Progenitor cell of endocrine pancreas (in vitro differentiated cells): Measurements from ENCODE around the gene LRIF1. TPM values are rescaled to one million over a fixed set of nuclear protein-coding genes. Genes with fewer than 3 reads are reported as not detected.

Experiments used
- DNase-seq: peaks from one replicate; pipeline ENCODE4 v3.0.0; 2021; ENCODE audit warnings: low spot score; ENCODE audit not compliant: unreplicated experiment
- H3K27ac Mint-ChIP-seq: 2 replicates; pipeline ENCODE4 v1.8.0; 2021; ENCODE audit warnings: mild to moderate bottlenecking, moderate library complexity, mixed read lengths
- H3K27me3 Mint-ChIP-seq: 2 replicates; pipeline ENCODE4 v1.8.0; 2021; ENCODE audit warnings: mixed read lengths
- H3K36me3 Mint-ChIP-seq: 2 replicates; pipeline ENCODE4 v1.8.0; 2022; ENCODE audit warnings: mixed read lengths; ENCODE audit not compliant: insufficient read depth
- H3K4me1 Mint-ChIP-seq: 2 replicates; pipeline ENCODE4 v1.8.0; 2021; ENCODE audit warnings: low read depth, mixed read lengths
- H3K4me3 Mint-ChIP-seq: 2 replicates; pipeline ENCODE4 v1.8.0; 2021; ENCODE audit warnings: low read depth, mild to moderate bottlenecking, moderate library complexity, mixed read lengths
- H3K9me3 Mint-ChIP-seq: 2 replicates; pipeline ENCODE4 v1.8.0; 2021; ENCODE audit warnings: low read depth, mixed read lengths
- total RNA-seq: library from RNA; stranded (reverse); gene quantifications from 2 replicates; pipeline ENCODE4 v1.2.1, GENCODE V29; 2021
- TF ChIP-seq, protein P1 (sequence below): fragments of 200-600 bp; sonication (generic); IDR thresholded peaks from one replicate; pipeline ENCODE4 v1.5.0; 2021; ENCODE audit warnings: antibody characterized with exemption, mild to moderate bottlenecking; ENCODE audit not compliant: unreplicated experiment

Gene LRIF1
- total RNA-seq, 1 donor from 2014 or later: 10.4 TPM

DNA sequence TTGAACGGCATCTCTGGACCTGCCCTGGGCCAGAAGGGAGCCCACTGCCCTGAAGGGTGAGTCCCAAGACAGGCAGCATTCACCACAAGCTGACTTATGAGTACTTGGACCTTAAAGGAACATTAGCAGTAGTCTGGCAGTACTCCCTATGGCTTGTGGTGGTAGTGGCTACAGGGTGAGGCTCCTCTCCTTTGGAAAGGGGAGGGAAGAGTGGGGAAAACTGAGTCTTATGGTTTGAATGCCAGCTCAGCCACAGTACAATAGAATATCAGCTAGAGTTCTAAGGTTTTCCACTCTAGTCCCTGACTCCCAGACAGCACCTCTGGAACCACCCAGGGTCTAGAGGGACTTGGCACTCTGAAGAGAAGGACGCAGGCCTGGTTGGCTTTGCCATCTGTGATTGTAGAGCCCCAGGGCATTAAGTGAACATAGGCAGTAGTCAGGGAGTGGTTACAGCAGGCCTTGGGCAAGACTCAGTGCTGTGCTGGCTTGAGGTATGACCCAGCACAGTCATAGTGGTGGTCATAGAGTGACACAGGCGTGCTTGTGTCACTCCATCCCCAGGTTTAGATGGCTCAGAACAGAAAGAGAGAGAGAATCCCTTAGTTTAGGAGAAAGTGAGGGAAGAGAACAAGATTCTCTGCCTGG lies 59.7 kb downstream of the LRIF1 start:
- H3K27me3 Mint-ChIP-seq: no peaks in the 10 kb centered on the region

DNA sequence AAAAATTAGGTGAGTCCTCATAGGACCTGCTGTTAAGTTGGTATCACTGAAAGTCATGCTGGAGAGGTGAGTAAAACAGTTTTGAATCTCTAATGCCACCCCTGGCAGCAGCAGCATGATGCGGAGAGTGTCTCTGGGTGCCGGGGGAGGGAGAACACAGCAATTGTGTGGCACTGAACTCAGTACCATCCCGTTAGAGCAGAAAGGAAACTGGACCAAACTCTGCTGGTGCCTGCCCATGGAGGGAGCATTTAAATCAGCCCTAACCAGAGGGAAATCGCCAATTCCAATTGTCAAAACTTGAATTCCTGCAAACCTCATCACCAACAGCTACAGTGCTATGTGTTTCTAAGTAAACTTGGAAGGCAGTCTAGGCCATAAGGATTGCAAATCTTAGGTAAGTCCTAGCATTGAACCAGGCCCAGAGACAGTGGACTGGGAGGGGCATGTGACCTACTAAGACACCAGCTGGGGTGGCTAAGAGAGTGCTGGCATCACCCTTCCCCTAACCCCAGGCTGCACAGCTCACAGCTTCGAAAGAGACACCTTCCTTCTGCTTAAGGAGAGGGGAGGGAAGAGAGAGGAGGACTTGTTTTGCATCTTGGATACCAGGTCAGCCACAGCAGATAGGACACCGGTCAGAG lies 60.8 kb downstream of the LRIF1 start:
- no peaks in the 10 kb centered on the region for H3K4me1 Mint-ChIP-seq

More for the DNA sequence above, 59.7 kb downstream of the LRIF1 start:
- Mint-ChIP-seq H3K4me1 (no peaks in the 10 kb centered on the region), H3K27ac (no peak overlapping the region), H3K36me3 (no peaks in the 10 kb centered on the region), H3K4me3 (no peak overlapping the region), H3K9me3 (no peaks in the 10 kb centered on the region)
- DNase-seq: no peak
- TF ChIP-seq, protein P1, sequence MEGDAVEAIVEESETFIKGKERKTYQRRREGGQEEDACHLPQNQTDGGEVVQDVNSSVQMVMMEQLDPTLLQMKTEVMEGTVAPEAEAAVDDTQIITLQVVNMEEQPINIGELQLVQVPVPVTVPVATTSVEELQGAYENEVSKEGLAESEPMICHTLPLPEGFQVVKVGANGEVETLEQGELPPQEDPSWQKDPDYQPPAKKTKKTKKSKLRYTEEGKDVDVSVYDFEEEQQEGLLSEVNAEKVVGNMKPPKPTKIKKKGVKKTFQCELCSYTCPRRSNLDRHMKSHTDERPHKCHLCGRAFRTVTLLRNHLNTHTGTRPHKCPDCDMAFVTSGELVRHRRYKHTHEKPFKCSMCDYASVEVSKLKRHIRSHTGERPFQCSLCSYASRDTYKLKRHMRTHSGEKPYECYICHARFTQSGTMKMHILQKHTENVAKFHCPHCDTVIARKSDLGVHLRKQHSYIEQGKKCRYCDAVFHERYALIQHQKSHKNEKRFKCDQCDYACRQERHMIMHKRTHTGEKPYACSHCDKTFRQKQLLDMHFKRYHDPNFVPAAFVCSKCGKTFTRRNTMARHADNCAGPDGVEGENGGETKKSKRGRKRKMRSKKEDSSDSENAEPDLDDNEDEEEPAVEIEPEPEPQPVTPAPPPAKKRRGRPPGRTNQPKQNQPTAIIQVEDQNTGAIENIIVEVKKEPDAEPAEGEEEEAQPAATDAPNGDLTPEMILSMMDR: no peak

GRCh38 chr1:110899458-110899843 lies 64.3 kb downstream of the LRIF1 start:
- Mint-ChIP-seq H3K27me3 (no peaks in the 10 kb centered on the region), H3K9me3 (no peaks in the 10 kb centered on the region), H3K4me1 (no peaks in the 10 kb centered on the region), H3K36me3 (no peaks in the 10 kb centered on the region), H3K4me3 (no peak overlapping the region), H3K27ac (no peak overlapping the region)
- TF ChIP-seq, protein P1: no peak
- no peak for DNase-seq

More for the DNA sequence above, 60.8 kb downstream of the LRIF1 start:
- no peak for DNase-seq
- H3K9me3 Mint-ChIP-seq: no peaks in the 10 kb centered on the region
- H3K4me3 Mint-ChIP-seq: no peak overlapping the region
- H3K27ac Mint-ChIP-seq: no peak overlapping the region
- H3K36me3 Mint-ChIP-seq: no peaks in the 10 kb centered on the region
- no peaks in the 10 kb centered on the region for H3K27me3 Mint-ChIP-seq
- TF ChIP-seq, protein P1: no peak

DNA sequence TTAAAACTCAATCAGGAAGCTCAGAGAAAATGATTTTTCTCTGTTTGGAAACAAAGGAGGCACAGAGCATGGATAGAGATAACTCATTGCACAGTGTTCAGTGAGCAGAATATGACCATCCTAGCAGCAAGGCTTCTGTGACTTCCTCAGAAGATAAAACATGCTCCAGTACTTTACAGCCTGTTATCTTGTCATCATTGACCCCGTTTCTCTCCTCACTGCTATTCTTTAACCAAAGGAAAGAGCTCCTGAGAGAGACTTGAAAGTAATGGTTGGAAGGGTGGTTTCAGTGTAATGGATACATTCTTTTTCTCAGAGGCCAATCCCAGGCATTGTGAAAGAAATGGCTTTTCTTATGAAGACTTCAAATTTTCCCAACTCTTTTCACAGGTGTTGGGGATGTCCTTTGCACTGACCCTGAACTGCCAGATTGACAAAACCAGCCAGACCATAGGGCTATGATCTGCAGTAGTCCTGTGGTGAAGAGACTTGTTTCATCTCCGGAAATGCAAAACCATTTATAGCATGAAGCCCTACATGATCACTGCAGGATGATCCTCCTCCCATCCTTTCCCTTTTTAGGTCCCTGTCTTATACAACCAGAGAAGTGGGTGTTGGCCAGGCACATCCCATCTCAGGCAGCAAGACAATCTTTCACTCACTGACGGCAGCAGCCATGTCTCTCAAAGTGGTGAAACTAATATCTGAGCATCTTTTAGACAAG lies 64.8 kb downstream of the LRIF1 start:
- Mint-ChIP-seq H3K27me3 (no peaks in the 10 kb centered on the region), H3K36me3 (no peaks in the 10 kb centered on the region), H3K27ac (no peak overlapping the region), H3K4me1 (no peaks in the 10 kb centered on the region), H3K9me3 (no peaks in the 10 kb centered on the region), H3K4me3 (no peak overlapping the region)
- TF ChIP-seq, protein P1: no peak
- DNase-seq: no peak

- H3K27me3 Mint-ChIP-seq: no peaks in the 10 kb centered on the region
- no peak overlapping the region for H3K4me3 Mint-ChIP-seq
- no peak for DNase-seq
- H3K4me1 Mint-ChIP-seq: no peaks in the 10 kb centered on the region
- TF ChIP-seq, protein P1: no peak
- no peaks in the 10 kb centered on the region for H3K9me3 Mint-ChIP-seq
- H3K36me3 Mint-ChIP-seq: no peaks in the 10 kb centered on the region
- no peak overlapping the region for H3K27ac Mint-ChIP-seq
These were observed 66.0 kb downstream of the LRIF1 start for GRCh38 chr1:110897681-110898080.
